Suprapubic skin (tissue), 4 donors: ENCODE results near the gene TDRD9. TPM values are rescaled to one million over a fixed set of nuclear protein-coding genes. Genes with fewer than 3 reads are reported as not detected.

Source experiments
- DNase-seq, 2 donors: peaks; one replicate each; pipeline ENCODE4 v3.0.0-alpha.2; 2019; ENCODE audit warnings: low spot score in 2 of 2
- H3K27ac ChIP-seq: fragments of 200-600 bp; sonication (generic); one replicate; pipeline ENCODE4 v1.5.1; 2019
- H3K27me3 ChIP-seq: fragments of 200-600 bp; sonication (generic); one replicate; pipeline ENCODE4 v1.5.1; 2019
- H3K36me3 ChIP-seq: fragments of 200-600 bp; sonication (generic); one replicate; pipeline ENCODE4 v1.5.1; 2019
- H3K4me1 ChIP-seq: fragments of 200-600 bp; sonication (generic); one replicate; pipeline ENCODE4 v1.5.1; 2019
- H3K4me3 ChIP-seq: fragments of 200-600 bp; sonication (generic); one replicate; pipeline ENCODE4 v1.5.1; 2019; ENCODE audit warnings: mild to moderate bottlenecking
- H3K9me3 ChIP-seq: fragments of 200-600 bp; sonication (generic); one replicate; pipeline ENCODE4 v1.5.1; 2019
- EP300 ChIP-seq: sonication (generic); formaldehyde crosslinking; IDR thresholded peaks from one replicate; pipeline ENCODE4 v1.6.1; 2017; ENCODE audit warnings: antibody characterized with exemption
- POLR2A ChIP-seq, 2 donors: fragments of 450-650 bp; IDR thresholded peaks; one replicate each; pipeline ENCODE4 v1.6.1; 2017; ENCODE audit warnings: antibody characterized with exemption in 2 of 2, mild to moderate bottlenecking in 2 of 2, moderate library complexity in 2 of 2
- POLR2AphosphoS5 ChIP-seq, 3 donors: sonication (generic); formaldehyde crosslinking; IDR thresholded peaks; one replicate each; pipeline ENCODE4 v1.6.1; 2017; ENCODE audit warnings: antibody characterized with exemption in 3 of 3
- WGBS: methylation state at CpG from one replicate; pipeline ENCODE4 v1.1.5; 2018; 5-methylcytosine and 5-hydroxymethylcytosine counted together
- total RNA-seq, 4 donors: library from RNA; depleted of rRNA; stranded (reverse); fragments of >200 nt; gene quantifications; one replicate each; pipeline ENCODE4 v1.1.0, GENCODE V29; 2016
- TF ChIP-seq, protein P1 (sequence below), 2 donors: fragments of 200-600 bp in 1 of 2; fragments of 450-650 bp in 1 of 2; sonication (generic) in 1 of 2; IDR thresholded peaks; one replicate each; pipeline ENCODE4 v1.5.1; 2016 to 2019; ENCODE audit warnings: antibody characterized with exemption in 2 of 2, mild to moderate bottlenecking in 1 of 2, moderate library complexity in 1 of 2

TDRD9 gene
- total RNA-seq, 4 donors from 2014 or later: 1.0 to 1.7 TPM; not detected in 2

- 80% methylated on average over 1 of the region's 9 CpGs for WGBS
Measured at GRCh38 chr14:103898711-103899110, 29.5 kb upstream of the TDRD9 start.

GRCh38 chr14:103899316-103899715, 28.9 kb upstream of the TDRD9 start:
- Histone ChIP-seq H3K36me3 (no peaks in the 10 kb centered on the region), H3K9me3 (no peaks in the 10 kb centered on the region), H3K4me3 (no peak overlapping the region), H3K27ac (no peak overlapping the region), H3K4me1 (peaks cover 5% of the 10 kb centered on the region), H3K27me3 (no peaks in the 10 kb centered on the region)
- no peak for DNase-seq
- TF ChIP-seq, protein P1, sequence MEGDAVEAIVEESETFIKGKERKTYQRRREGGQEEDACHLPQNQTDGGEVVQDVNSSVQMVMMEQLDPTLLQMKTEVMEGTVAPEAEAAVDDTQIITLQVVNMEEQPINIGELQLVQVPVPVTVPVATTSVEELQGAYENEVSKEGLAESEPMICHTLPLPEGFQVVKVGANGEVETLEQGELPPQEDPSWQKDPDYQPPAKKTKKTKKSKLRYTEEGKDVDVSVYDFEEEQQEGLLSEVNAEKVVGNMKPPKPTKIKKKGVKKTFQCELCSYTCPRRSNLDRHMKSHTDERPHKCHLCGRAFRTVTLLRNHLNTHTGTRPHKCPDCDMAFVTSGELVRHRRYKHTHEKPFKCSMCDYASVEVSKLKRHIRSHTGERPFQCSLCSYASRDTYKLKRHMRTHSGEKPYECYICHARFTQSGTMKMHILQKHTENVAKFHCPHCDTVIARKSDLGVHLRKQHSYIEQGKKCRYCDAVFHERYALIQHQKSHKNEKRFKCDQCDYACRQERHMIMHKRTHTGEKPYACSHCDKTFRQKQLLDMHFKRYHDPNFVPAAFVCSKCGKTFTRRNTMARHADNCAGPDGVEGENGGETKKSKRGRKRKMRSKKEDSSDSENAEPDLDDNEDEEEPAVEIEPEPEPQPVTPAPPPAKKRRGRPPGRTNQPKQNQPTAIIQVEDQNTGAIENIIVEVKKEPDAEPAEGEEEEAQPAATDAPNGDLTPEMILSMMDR (IDR thresholded peaks at IDR 0.05): no peak
- TF ChIP-seq POLR2AphosphoS5 (IDR thresholded peaks at IDR 0.05) (no peak), POLR2A (IDR thresholded peaks at IDR 0.05) (no peak), EP300 (no peak)
- WGBS: 100% methylated on average over 2 of the region's 13 CpGs

More at GRCh38 chr14:103898711-103899110, 29.5 kb upstream of the TDRD9 start:
- Histone ChIP-seq H3K36me3 (no peaks in the 10 kb centered on the region), H3K4me3 (no peak overlapping the region), H3K27me3 (no peaks in the 10 kb centered on the region), H3K27ac (no peak overlapping the region), H3K4me1 (peaks cover 5% of the 10 kb centered on the region), H3K9me3 (no peaks in the 10 kb centered on the region)
- no peak for DNase-seq
- TF ChIP-seq POLR2AphosphoS5 (IDR thresholded peaks at IDR 0.05) (no peak), POLR2A (IDR thresholded peaks at IDR 0.05) (no peak), EP300 (no peak)
- TF ChIP-seq, protein P1 (IDR thresholded peaks at IDR 0.05): no peak

GRCh38 chr14:103899833-103900232, 28.4 kb upstream of the TDRD9 start:
- WGBS: 90% methylated on average over 14 of the region's 14 CpGs
- Histone ChIP-seq H3K4me3 (no peak overlapping the region), H3K36me3 (no peaks in the 10 kb centered on the region), H3K27ac (no peak overlapping the region), H3K9me3 (no peaks in the 10 kb centered on the region), H3K4me1 (peaks cover 1% of the 10 kb centered on the region), H3K27me3 (no peaks in the 10 kb centered on the region)
- TF ChIP-seq EP300: no peak
- TF ChIP-seq POLR2A (IDR thresholded peaks at IDR 0.05): no peak
- no peak for TF ChIP-seq POLR2AphosphoS5 (IDR thresholded peaks at IDR 0.05)
- TF ChIP-seq, protein P1 (IDR thresholded peaks at IDR 0.05): no peak
- DNase-seq: no peak

DNA sequence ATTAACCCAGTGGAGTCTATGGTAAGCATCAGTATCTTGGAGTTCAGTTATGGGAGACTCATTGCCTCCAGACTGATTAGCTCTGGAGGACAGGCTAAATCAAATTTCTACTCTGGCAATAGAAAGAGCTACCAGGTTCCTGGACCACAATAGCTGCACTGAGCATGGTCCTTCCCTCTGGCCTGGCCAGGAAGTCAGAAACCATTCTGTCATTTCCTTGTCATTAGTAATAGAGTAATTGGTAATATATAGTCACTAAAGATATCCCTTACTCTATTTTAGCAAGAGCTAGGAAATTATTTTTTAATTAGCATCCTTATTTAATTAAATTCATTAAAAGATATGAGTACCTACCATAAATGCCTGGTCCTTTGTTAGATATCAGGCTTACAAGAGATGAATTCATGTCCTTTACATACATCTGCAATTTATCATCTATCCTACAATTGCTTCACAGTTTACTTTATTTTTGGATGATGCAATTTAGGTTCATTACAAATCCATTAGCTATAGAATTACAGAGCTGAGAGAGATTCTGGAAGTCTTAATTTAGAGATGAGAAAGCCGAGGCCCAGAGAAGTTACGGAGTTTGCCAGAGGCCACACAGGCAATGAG, 23.7 kb upstream of the TDRD9 start:
- DNase-seq: no peak
- 94% methylated on average over 2 of the region's 2 CpGs for WGBS
- Histone ChIP-seq H3K36me3 (no peaks in the 10 kb centered on the region), H3K9me3 (no peaks in the 10 kb centered on the region), H3K4me1 (no peaks in the 10 kb centered on the region), H3K27ac (no peak overlapping the region), H3K27me3 (no peaks in the 10 kb centered on the region), H3K4me3 (no peak overlapping the region)
- no peak for TF ChIP-seq POLR2AphosphoS5 (IDR thresholded peaks at IDR 0.05)
- TF ChIP-seq, protein P1 (IDR thresholded peaks at IDR 0.05): no peak
- TF ChIP-seq EP300: no peak
- TF ChIP-seq POLR2A (IDR thresholded peaks at IDR 0.05): no peak

DNA sequence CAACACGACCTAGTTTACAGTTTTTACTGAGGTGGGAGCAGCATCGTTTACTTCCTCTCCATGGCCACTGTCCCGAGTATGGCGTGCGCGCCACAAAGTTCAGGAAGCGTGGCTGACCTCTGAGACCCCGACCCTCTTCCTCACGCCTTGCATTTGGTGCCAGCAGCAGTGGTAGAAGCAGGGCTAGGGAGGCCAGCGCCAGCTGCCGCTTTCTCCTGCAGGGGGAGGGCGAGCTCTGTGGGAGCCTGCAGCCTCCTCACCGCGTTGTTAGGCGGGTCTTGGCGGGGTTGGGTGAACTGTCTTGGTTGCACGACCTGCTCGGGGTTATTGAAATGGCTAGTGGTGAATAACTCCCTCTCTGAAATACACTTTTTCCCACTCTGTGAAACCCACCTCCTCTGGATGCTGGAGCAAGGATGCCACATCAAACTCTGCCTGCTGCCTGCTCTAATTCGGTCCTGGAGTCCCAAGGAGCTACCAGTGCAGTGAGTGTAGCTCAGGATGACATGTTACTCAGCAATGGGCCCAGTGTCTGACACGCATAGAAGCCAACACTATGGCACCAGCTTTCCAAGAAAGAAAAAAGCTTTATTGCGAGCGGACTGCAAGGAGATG, 22.3 kb upstream of the TDRD9 start:
- 68% methylated on average over 15 of the region's 22 CpGs for WGBS
- H3K27ac ChIP-seq: no peak overlapping the region
- DNase-seq: no peak
- no peak overlapping the region for H3K4me3 ChIP-seq
- peaks cover under 1% of the 10 kb centered on the region for H3K36me3 ChIP-seq
- peaks cover 11% of the 10 kb centered on the region for H3K4me1 ChIP-seq
- no peaks in the 10 kb centered on the region for H3K27me3 ChIP-seq
- no peaks in the 10 kb centered on the region for H3K9me3 ChIP-seq
- TF ChIP-seq EP300 (no peak), POLR2A (IDR thresholded peaks at IDR 0.05) (no peak), POLR2AphosphoS5 (IDR thresholded peaks at IDR 0.05) (no peak)
- TF ChIP-seq, protein P1 (IDR thresholded peaks at IDR 0.05): no peak
